Measurements from ENCODE around the gene PPP1R9B. TPM values are rescaled to one million over a fixed set of nuclear protein-coding genes. Genes with fewer than 3 reads are reported as not detected.

The PPP1R9B gene
- 29.2 and 29.5 TPM in 2 replicates for total RNA-seq (2012; rRNA removed)

GRCh38 chr17:50150354-50151040 is at the start of gene PPP1R9B:
TSS of gene PPP1R9B (minus strand) at chr17:50150677. CDS start at chr17:50150513, 164 bp downstream.
- Histone ChIP-seq H3K4me1 (ENCODE audit: control insufficient read depth, insufficient read depth, low read length) (peaks cover 37% of the 10 kb centered on the region), H3K27me3 (ENCODE audit: control insufficient read depth, insufficient read depth, low read length) (no peaks in the 10 kb centered on the region), H3K36me3 (ENCODE audit: insufficient read depth, low read length) (peaks cover 11% of the 10 kb centered on the region), H3K4me3 (ENCODE audit: low read length) (peak within 1 kb of the TSS; percentile 80), H3K9ac (ENCODE audit: low read depth, low read length) (peak within 1 kb of the TSS; percentile 89), H3K4me2 (ENCODE audit: low read length) (peak within 1 kb of the TSS; percentile 99), H3K9me3 (replicated peaks; ENCODE audit: low read length) (no peaks in the 10 kb centered on the region)

GRCh38 chr17:50199803-50200456 is 49.5 kb upstream of the PPP1R9B start:
- Histone ChIP-seq H3K4me3 (ENCODE audit: low read length) (peak overlapping the region; percentile 85), H3K36me3 (ENCODE audit: insufficient read depth, low read length) (peaks cover 52% of the 10 kb centered on the region), H3K9ac (ENCODE audit: low read depth, low read length) (peak overlapping the region; percentile 100), H3K9me3 (replicated peaks; ENCODE audit: low read length) (no peaks in the 10 kb centered on the region), H3K4me1 (ENCODE audit: control insufficient read depth, insufficient read depth, low read length) (peaks cover 74% of the 10 kb centered on the region), H3K27me3 (ENCODE audit: control insufficient read depth, insufficient read depth, low read length) (no peaks in the 10 kb centered on the region), H3K4me2 (ENCODE audit: low read length) (peak overlapping the region; percentile 83)

GRCh38 chr17:50199211-50199802 is 48.8 kb upstream of the PPP1R9B start:
- Histone ChIP-seq H3K9me3 (replicated peaks; ENCODE audit: low read length) (no peaks in the 10 kb centered on the region), H3K36me3 (ENCODE audit: insufficient read depth, low read length) (peaks cover 59% of the 10 kb centered on the region), H3K4me3 (ENCODE audit: low read length) (peak overlapping the region; percentile 85), H3K4me2 (ENCODE audit: low read length) (peak overlapping the region; percentile 83), H3K4me1 (ENCODE audit: control insufficient read depth, insufficient read depth, low read length) (peaks cover 74% of the 10 kb centered on the region), H3K9ac (ENCODE audit: low read depth, low read length) (peak overlapping the region; percentile 100), H3K27me3 (ENCODE audit: control insufficient read depth, insufficient read depth, low read length) (no peaks in the 10 kb centered on the region)

GRCh38 chr17:50198026-50198669 is 47.7 kb upstream of the PPP1R9B start:
- Histone ChIP-seq H3K4me1 (ENCODE audit: control insufficient read depth, insufficient read depth, low read length) (peaks cover 70% of the 10 kb centered on the region), H3K9me3 (replicated peaks; ENCODE audit: low read length) (no peaks in the 10 kb centered on the region), H3K9ac (ENCODE audit: low read depth, low read length) (peak overlapping the region; percentile 100), H3K27me3 (ENCODE audit: control insufficient read depth, insufficient read depth, low read length) (no peaks in the 10 kb centered on the region), H3K4me2 (ENCODE audit: low read length) (peak overlapping the region; percentile 83), H3K36me3 (ENCODE audit: insufficient read depth, low read length) (peaks cover 68% of the 10 kb centered on the region), H3K4me3 (ENCODE audit: low read length) (peak overlapping the region; percentile 85)

GRCh38 chr17:50196826-50197225 is 46.3 kb upstream of the PPP1R9B start:
- Histone ChIP-seq H3K4me2 (ENCODE audit: low read length) (peak overlapping the region; percentile 83), H3K4me1 (ENCODE audit: control insufficient read depth, insufficient read depth, low read length) (peaks cover 67% of the 10 kb centered on the region), H3K27me3 (ENCODE audit: control insufficient read depth, insufficient read depth, low read length) (no peaks in the 10 kb centered on the region), H3K4me3 (ENCODE audit: low read length) (peak overlapping the region; percentile 85), H3K9me3 (replicated peaks; ENCODE audit: low read length) (no peaks in the 10 kb centered on the region), H3K36me3 (ENCODE audit: insufficient read depth, low read length) (peaks cover 81% of the 10 kb centered on the region), H3K9ac (ENCODE audit: low read depth, low read length) (peak overlapping the region; percentile 100)

GRCh38 chr17:50196036-50196435 is 45.6 kb upstream of the PPP1R9B start:
- H3K4me2 ChIP-seq (ENCODE audit: low read length): peak overlapping the region; percentile 83
- no peaks in the 10 kb centered on the region for H3K9me3 ChIP-seq (replicated peaks; ENCODE audit: low read length)
- H3K27me3 ChIP-seq (ENCODE audit: control insufficient read depth, insufficient read depth, low read length): no peaks in the 10 kb centered on the region
- peaks cover 87% of the 10 kb centered on the region for H3K36me3 ChIP-seq (ENCODE audit: insufficient read depth, low read length)
- peak overlapping the region; percentile 38 for H3K4me3 ChIP-seq (ENCODE audit: low read length)
- H3K9ac ChIP-seq (ENCODE audit: low read depth, low read length): peak overlapping the region; percentile 73
- H3K4me1 ChIP-seq (ENCODE audit: control insufficient read depth, insufficient read depth, low read length): peaks cover 67% of the 10 kb centered on the region

GRCh38 chr17:50194934-50195865 is 44.7 kb upstream of the PPP1R9B start:
- Histone ChIP-seq H3K36me3 (ENCODE audit: insufficient read depth, low read length) (peaks cover 93% of the 10 kb centered on the region), H3K4me2 (ENCODE audit: low read length) (peak overlapping the region; percentile 83), H3K4me3 (ENCODE audit: low read length) (no peak overlapping the region), H3K9ac (ENCODE audit: low read depth, low read length) (peak overlapping the region; percentile 73), H3K9me3 (replicated peaks; ENCODE audit: low read length) (no peaks in the 10 kb centered on the region), H3K27me3 (ENCODE audit: control insufficient read depth, insufficient read depth, low read length) (no peaks in the 10 kb centered on the region), H3K4me1 (ENCODE audit: control insufficient read depth, insufficient read depth, low read length) (peaks cover 76% of the 10 kb centered on the region)

GRCh38 chr17:50194140-50194933 is 43.9 kb upstream of the PPP1R9B start:
- Histone ChIP-seq H3K4me3 (ENCODE audit: low read length) (no peak overlapping the region), H3K4me2 (ENCODE audit: low read length) (peak overlapping the region; percentile 12), H3K9ac (ENCODE audit: low read depth, low read length) (peak overlapping the region; percentile 73), H3K4me1 (ENCODE audit: control insufficient read depth, insufficient read depth, low read length) (peaks cover 84% of the 10 kb centered on the region), H3K36me3 (ENCODE audit: insufficient read depth, low read length) (peaks cover 96% of the 10 kb centered on the region), H3K9me3 (replicated peaks; ENCODE audit: low read length) (no peaks in the 10 kb centered on the region), H3K27me3 (ENCODE audit: control insufficient read depth, insufficient read depth, low read length) (no peaks in the 10 kb centered on the region)

GRCh38 chr17:50192618-50193291 is 42.3 kb upstream of the PPP1R9B start:
- H3K9ac ChIP-seq (ENCODE audit: low read depth, low read length): peak overlapping the region; percentile 44
- peak overlapping the region; percentile 18 for H3K4me2 ChIP-seq (ENCODE audit: low read length)
- H3K27me3 ChIP-seq (ENCODE audit: control insufficient read depth, insufficient read depth, low read length): no peaks in the 10 kb centered on the region
- peaks cover 81% of the 10 kb centered on the region for H3K4me1 ChIP-seq (ENCODE audit: control insufficient read depth, insufficient read depth, low read length)
- H3K9me3 ChIP-seq (replicated peaks; ENCODE audit: low read length): no peaks in the 10 kb centered on the region
- H3K36me3 ChIP-seq (ENCODE audit: insufficient read depth, low read length): peaks cover 97% of the 10 kb centered on the region
- no peak overlapping the region for H3K4me3 ChIP-seq (ENCODE audit: low read length)
